DND-41 (cell line): ENCODE results near the gene TAAR6.

ENCODE experiments used
- CTCF ChIP-seq: IDR thresholded peaks from 2 replicates; pipeline ENCODE4 v1.5.1; 2012; ENCODE audit warnings: borderline replicate concordance, low read length, moderate library complexity, mild to moderate bottlenecking; ENCODE audit not compliant: poor library complexity, severe bottlenecking; ENCODE audit errors: extremely low read depth
- EZH2 ChIP-seq: IDR thresholded peaks from 3 replicates; pipeline ENCODE4 v1.6.1; 2012; ENCODE audit warnings: borderline replicate concordance, low read depth, mild to moderate bottlenecking, moderate library complexity, low read length, inconsistent platforms; ENCODE audit not compliant: severe bottlenecking

- TF ChIP-seq CTCF (no peak), EZH2 (no peak)
Measured at GRCh38 chr6:132570221-132570777, at the start of gene TAAR6.
